ENCODE measurements around the gene LRMDA. TPM values are rescaled to one million over a fixed set of nuclear protein-coding genes. Genes with fewer than 3 reads are reported as not detected.

Gene LRMDA
- polyA plus RNA-seq, 2 of the 4 experiments (the other 2 are of a cell fraction) = 4.6 to 5.2 TPM

DNA sequence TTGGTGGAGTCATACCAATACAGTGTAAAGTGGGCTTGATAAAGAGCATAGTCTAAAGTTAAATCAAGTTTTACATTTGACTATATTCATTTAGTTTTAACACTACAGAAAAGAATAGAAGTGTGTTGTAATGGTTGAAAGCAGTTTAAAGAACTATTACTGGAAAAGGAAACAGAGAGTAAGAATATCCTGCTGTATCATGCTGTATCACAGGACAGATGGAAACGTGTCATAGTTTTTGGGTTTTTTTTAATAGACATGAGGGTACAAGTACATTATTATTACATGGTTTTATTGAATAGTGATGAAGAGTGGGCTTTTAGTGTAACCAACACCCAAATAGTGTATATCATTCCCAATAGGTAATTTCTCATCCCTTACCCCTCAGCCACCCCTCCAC lies 944.3 kb downstream of the LRMDA start:
- no peak for ATAC-seq
- DNase-seq (ENCODE audit: low read depth in 1 of 2, low spot score in 1 of 2) = no peak
- ChIA-PET CTCF (interaction anchor here (0.6 to 0.7 kb wide), 2 partner anchors 9 to 272 kb away, joined by 3 to 4 read pairs; no protein-coding TSS in a partner anchor), POLR2A (no interaction called here)
- Histone ChIP-seq H3K4me2 (no peak overlapping the region), H3K4me1 (no peaks in the 10 kb centered on the region), H3K9me3 (no peaks in the 10 kb centered on the region), H3K4me3 (no peak overlapping the region), H3K27ac (no peak overlapping the region)
- no peak for FAIRE-seq
- TF ChIP-seq ZNF302 (CRISPR knock-in tag; IDR thresholded peaks at IDR 0.05) (no peak), KDM1A (IDR thresholded peaks at IDR 0.05; ENCODE audit: low read depth) (no peak), NPAS2 (CRISPR knock-in tag; IDR thresholded peaks at IDR 0.05; ENCODE audit: borderline replicate concordance) (no peak), CHD2 (IDR thresholded peaks at IDR 0.05; ENCODE audit: low read length, partially characterized antibody) (no peak), MAZ (IDR thresholded peaks at IDR 0.05; ENCODE audit: borderline replicate concordance, low read depth, low read length) (no peak), CHD4 (IDR thresholded peaks at IDR 0.05; ENCODE audit: borderline replicate concordance) (no peak), EHMT2 (IDR thresholded peaks at IDR 0.05; ENCODE audit: low read depth) (no peak), MYC (IDR thresholded peaks at IDR 0.05; ENCODE audit: borderline replicate concordance, low read length) (no peak)
- 15% methylated on average over 1 of the region's 1 CpG for WGBS (ENCODE audit: missing lambda C conversion rate)

DNA sequence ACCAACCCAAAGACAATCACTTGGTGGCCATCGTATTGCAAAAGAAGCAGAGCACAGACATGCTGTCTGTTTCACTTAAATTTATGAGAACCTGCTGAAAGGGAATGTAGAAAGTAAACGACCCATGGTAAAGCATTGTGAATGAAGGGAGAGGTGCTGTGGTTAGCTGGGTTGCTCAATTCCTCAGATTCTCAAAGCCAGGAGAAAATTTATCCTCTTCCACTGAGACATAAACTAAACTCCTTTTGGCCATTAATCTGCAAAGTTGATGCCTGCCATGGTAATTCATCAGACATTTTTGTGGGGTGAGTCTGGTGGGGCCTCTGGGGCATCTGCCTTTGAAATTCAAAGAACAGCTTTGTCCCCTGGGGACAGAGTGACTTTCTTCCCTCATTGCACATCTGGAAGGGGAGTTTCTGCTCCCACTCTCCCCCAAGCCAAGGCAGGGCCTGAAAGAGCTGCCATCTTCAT lies 951.0 kb downstream of the LRMDA start:
- FAIRE-seq (no peak), ATAC-seq (no peak), DNase-seq (ENCODE audit: low read depth in 1 of 2, low spot score in 1 of 2) (no peak)
- H3K27ac ChIP-seq = no peak overlapping the region
- ChIA-PET POLR2A (no interaction called here), CTCF (no interaction called here)
- TF ChIP-seq, protein P1, sequence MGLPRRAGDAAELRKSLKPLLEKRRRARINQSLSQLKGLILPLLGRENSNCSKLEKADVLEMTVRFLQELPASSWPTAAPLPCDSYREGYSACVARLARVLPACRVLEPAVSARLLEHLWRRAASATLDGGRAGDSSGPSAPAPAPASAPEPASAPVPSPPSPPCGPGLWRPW (IDR thresholded peaks at IDR 0.05) = no peak
- TF ChIP-seq EP300 (IDR thresholded peaks at IDR 0.05) (no peak), BHLHE40 (IDR thresholded peaks at IDR 0.05; ENCODE audit: low read depth, low read length) (no peak), RARB (CRISPR knock-in tag; IDR thresholded peaks at IDR 0.05) (no peak), KDM1A (IDR thresholded peaks at IDR 0.05; ENCODE audit: low read depth) (no peak), TP53 (CRISPR knock-in tag; IDR thresholded peaks at IDR 0.05) (no peak), ZSCAN20 (CRISPR knock-in tag; IDR thresholded peaks at IDR 0.05) (no peak), TFCP2L1 (CRISPR knock-in tag; IDR thresholded peaks at IDR 0.05) (no peak), NR3C1 (IDR thresholded peaks at IDR 0.05) (no peak), ZNF302 (CRISPR knock-in tag; IDR thresholded peaks at IDR 0.05) (no peak), POLR2A (IDR thresholded peaks at IDR 0.05; ENCODE audit: low read length) (no peak), CBX8 (IDR thresholded peaks at IDR 0.05) (no peak), FOXS1 (CRISPR knock-in tag; IDR thresholded peaks at IDR 0.05) (no peak), CEBPB (IDR thresholded peaks at IDR 0.05) (no peak)
- TF ChIP-seq, protein P2, sequence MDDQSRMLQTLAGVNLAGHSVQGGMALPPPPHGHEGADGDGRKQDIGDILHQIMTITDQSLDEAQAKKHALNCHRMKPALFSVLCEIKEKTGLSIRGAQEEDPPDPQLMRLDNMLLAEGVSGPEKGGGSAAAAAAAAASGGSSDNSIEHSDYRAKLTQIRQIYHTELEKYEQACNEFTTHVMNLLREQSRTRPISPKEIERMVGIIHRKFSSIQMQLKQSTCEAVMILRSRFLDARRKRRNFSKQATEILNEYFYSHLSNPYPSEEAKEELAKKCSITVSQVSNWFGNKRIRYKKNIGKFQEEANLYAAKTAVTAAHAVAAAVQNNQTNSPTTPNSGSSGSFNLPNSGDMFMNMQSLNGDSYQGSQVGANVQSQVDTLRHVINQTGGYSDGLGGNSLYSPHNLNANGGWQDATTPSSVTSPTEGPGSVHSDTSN (IDR thresholded peaks at IDR 0.05) = no peak
- TF ChIP-seq, protein P3, sequence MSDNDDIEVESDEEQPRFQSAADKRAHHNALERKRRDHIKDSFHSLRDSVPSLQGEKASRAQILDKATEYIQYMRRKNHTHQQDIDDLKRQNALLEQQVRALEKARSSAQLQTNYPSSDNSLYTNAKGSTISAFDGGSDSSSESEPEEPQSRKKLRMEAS (IDR thresholded peaks at IDR 0.05) = no peak
- TF ChIP-seq, protein P4, sequence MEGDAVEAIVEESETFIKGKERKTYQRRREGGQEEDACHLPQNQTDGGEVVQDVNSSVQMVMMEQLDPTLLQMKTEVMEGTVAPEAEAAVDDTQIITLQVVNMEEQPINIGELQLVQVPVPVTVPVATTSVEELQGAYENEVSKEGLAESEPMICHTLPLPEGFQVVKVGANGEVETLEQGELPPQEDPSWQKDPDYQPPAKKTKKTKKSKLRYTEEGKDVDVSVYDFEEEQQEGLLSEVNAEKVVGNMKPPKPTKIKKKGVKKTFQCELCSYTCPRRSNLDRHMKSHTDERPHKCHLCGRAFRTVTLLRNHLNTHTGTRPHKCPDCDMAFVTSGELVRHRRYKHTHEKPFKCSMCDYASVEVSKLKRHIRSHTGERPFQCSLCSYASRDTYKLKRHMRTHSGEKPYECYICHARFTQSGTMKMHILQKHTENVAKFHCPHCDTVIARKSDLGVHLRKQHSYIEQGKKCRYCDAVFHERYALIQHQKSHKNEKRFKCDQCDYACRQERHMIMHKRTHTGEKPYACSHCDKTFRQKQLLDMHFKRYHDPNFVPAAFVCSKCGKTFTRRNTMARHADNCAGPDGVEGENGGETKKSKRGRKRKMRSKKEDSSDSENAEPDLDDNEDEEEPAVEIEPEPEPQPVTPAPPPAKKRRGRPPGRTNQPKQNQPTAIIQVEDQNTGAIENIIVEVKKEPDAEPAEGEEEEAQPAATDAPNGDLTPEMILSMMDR (IDR thresholded peaks at IDR 0.05) = no peak
- no peak overlapping the region for H3K4me3 ChIP-seq
- H3K4me1 ChIP-seq = no peaks in the 10 kb centered on the region
- WGBS (ENCODE audit: missing lambda C conversion rate) = 8% methylated on average over 2 of the region's 2 CpGs
- no peaks in the 10 kb centered on the region for H3K9me3 ChIP-seq
- H3K4me2 ChIP-seq = no peak overlapping the region

Measured in A549 (cell line).